Measurements from ENCODE around the gene GRAMD4.
A peak's percentile ranks its signal among the peaks of the same experiment; 100 is the strongest.

GRAMD4 gene

DNA sequence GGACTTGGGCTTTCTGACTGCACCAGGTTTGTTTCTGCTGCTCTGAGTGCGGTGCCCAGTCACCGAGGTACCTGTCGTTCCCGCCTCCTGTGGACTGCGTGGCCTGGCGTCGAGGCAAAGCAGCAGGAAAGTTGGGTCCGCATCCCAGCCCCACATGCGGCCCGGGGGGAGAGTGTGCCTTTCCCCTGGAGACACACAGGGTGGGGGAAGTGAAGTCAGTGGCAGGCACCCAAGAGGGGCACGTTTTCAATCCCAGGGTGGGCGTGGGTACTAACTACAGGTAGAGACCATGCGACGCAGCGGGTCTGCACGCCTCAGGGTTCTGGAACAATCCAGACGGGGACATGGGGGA lies 25.3 kb upstream of the GRAMD4 start:
- H3K27ac ChIP-seq, result peak overlapping the region; percentile 72; the same call in 1 of the 2 replicates

DNA sequence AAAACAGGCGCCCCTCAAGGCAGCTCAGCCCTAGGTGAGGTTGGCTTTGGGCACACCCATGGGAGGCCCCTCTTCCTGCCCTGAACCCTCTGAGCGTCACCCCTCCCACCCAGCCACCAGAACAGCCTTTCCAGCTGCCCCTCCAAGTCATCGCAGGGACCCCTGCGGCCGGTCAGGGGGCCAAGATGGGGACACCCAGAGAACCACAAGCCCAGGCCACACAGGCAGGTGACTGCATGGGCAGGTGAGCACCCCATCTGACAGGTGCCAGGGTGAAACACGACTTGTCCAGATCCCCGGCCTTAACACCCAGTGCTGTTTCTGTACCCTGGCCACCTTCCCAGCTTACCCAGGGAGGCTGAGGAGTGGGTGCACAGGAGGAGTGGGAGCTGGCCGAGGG lies 24.6 kb upstream of the GRAMD4 start:
- peak overlapping the region; percentile 72 for H3K27ac ChIP-seq
- TF ChIP-seq CTCF (conservative IDR thresholded peaks at IDR 0.05), result no peak

More for the DNA sequence above, 25.3 kb upstream of the GRAMD4 start:
- TF ChIP-seq CTCF (conservative IDR thresholded peaks at IDR 0.05), result no peak

DNA sequence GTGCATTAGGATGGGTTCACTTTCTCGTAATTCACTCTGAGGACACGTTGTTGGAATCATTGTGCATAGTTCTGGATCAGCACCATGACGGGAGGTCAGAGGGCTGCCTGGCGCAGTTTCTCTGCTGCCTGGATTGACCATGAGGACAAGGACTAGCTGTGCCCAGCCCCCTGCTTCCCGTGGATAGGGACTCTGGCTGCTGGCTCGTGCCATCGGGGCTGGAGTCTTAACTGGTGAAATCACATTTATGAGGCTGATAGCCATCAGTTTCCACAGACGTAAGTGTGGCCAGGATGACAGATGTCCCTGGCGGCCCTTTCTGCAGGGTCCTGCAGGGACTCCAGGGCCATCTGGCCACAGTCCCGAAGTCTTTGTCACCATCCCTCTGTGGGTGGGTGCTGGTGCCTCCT lies 24.1 kb upstream of the GRAMD4 start:
- peak overlapping the region; percentile 72 for H3K27ac ChIP-seq
- no peak for TF ChIP-seq CTCF (conservative IDR thresholded peaks at IDR 0.05)

DNA sequence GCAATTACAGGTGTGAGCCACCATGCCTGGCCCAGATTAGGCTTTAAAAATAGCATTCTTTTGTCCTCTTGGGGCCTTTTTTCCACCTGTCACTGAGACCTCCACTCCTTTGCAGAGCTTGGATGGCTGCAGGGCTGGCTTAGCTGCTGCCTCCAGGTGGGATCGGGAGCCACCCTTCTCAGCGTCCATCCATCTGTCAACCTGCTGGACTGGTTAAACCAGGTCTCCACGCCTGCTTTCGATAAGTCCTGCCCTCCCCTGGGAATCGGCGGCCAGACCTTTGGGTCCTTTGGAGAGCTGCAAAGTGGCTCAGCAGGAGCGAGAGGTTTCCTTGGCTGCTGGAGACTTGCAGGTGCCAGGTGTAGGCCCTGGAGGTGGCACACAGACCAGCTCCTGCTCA lies 23.4 kb upstream of the GRAMD4 start:
- TF ChIP-seq CTCF (conservative IDR thresholded peaks at IDR 0.05), result peak; percentile 61

GRCh38 chr22:46598224-46598623 lies 22.0 kb upstream of the GRAMD4 start:
- H3K27ac ChIP-seq, result peak overlapping the region; percentile 72
- no peak for TF ChIP-seq CTCF (conservative IDR thresholded peaks at IDR 0.05)

More for the DNA sequence above, 23.4 kb upstream of the GRAMD4 start:
- peak overlapping the region; percentile 72 for H3K27ac ChIP-seq

- peak overlapping the region; percentile 72; the same call in 1 of the 2 replicates for H3K27ac ChIP-seq
- TF ChIP-seq CTCF (conservative IDR thresholded peaks at IDR 0.05), result no peak
These were observed 21.3 kb upstream of the GRAMD4 start for GRCh38 chr22:46598737-46599424.

DNA sequence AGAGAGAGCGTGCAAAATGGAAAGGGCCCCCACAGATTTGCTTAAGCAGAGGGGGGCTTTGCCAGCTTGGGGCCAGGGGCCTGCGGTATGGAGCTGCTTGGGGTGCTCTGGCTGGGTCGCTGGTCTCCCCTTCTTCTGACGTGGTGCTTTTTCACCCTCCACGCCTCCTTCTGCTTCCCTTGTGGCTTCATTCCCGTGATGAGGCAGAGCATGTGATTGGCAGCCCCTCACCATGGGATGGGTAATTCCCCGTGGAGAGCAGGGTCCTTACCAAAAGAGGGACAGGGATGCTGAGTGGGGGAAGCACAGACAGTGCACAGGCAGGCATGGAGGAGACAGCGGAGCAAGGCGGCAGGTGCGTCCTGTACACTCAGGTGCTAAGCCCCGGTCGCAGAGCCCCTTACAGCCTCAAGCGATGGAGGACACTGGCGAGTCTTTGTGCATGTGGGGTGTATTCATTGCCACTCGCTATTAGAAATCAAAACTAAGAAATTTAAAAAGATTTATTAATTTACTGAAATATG lies 19.9 kb upstream of the GRAMD4 start:
- no peak overlapping the region for H3K27ac ChIP-seq

More for the DNA sequence above, 19.9 kb upstream of the GRAMD4 start:
- no peak for TF ChIP-seq CTCF (conservative IDR thresholded peaks at IDR 0.05)

Measured in VCaP (cell line).